ENCODE results near the gene PEX11G.

DNA sequence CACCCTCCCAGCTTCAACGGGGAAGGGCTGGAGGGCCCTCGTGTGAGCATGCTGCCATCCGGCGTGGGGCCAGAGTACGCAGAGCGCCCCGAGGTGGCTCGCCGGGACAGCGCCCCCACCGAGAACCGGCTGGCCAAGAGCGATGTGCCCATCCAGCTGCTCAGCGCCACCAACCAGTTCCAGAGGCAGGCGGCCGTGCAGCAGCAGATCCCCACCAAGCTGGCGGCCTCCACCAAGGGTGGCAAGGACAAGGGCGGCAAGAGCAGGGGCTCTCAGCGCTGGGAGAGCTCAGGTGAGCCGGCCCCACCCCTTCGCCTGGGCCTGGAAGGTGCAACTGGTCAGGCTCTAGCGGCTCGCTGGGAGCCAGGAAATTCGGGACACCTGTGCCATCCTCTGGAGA, 20.0 kb downstream of the PEX11G start:
- no peak for TF ChIP-seq POLR2AphosphoS5 (IDR thresholded peaks at IDR 0.05; ENCODE audit: insufficient read depth, low read depth, low read length)
- TF ChIP-seq EZH2 (IDR thresholded peaks at IDR 0.05; ENCODE audit: borderline replicate concordance, low read depth, low read length, severe bottlenecking) = no peak
- no peak for TF ChIP-seq POLR2A (IDR thresholded peaks at IDR 0.05; ENCODE audit: low read depth, low read length)
- TF ChIP-seq, protein P1, sequence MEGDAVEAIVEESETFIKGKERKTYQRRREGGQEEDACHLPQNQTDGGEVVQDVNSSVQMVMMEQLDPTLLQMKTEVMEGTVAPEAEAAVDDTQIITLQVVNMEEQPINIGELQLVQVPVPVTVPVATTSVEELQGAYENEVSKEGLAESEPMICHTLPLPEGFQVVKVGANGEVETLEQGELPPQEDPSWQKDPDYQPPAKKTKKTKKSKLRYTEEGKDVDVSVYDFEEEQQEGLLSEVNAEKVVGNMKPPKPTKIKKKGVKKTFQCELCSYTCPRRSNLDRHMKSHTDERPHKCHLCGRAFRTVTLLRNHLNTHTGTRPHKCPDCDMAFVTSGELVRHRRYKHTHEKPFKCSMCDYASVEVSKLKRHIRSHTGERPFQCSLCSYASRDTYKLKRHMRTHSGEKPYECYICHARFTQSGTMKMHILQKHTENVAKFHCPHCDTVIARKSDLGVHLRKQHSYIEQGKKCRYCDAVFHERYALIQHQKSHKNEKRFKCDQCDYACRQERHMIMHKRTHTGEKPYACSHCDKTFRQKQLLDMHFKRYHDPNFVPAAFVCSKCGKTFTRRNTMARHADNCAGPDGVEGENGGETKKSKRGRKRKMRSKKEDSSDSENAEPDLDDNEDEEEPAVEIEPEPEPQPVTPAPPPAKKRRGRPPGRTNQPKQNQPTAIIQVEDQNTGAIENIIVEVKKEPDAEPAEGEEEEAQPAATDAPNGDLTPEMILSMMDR (IDR thresholded peaks at IDR 0.05; ENCODE audit: extremely low read depth in 1 of 2, insufficient read depth in 1 of 2, low read depth in 1 of 2, low read length in 2 of 2) = no peak
- TF ChIP-seq JUN (IDR thresholded peaks at IDR 0.05; ENCODE audit: borderline replicate concordance, insufficient read depth, insufficient read length, low read depth) = no peak
